Left ventricle myocardium inferior (tissue), 1 donor: ENCODE measurements around the gene TC2N. TPM values are rescaled to one million over a fixed set of nuclear protein-coding genes. Genes with fewer than 3 reads are reported as not detected.

ENCODE experiments used
- DNase-seq: peaks from one replicate; pipeline ENCODE4 v3.0.0-alpha.2; 2020
- H3K27ac ChIP-seq: fragments of 200-600 bp; replicated peaks from 2 replicates; pipeline ENCODE4 v1.8.0; 2021
- H3K27me3 ChIP-seq: fragments of 200-600 bp; 2 replicates; pipeline ENCODE4 v1.8.0; 2021; ENCODE audit warnings: low read depth
- H3K36me3 ChIP-seq: fragments of 200-600 bp; 2 replicates; pipeline ENCODE4 v1.8.0; 2021
- H3K4me1 ChIP-seq: fragments of 200-600 bp; 2 replicates; pipeline ENCODE4 v1.8.0; 2021
- H3K4me3 ChIP-seq: fragments of 200-600 bp; 2 replicates; pipeline ENCODE4 v1.8.0; 2021; ENCODE audit warnings: mild to moderate bottlenecking, moderate library complexity
- H3K9me3 ChIP-seq: fragments of 200-600 bp; replicated peaks from 2 replicates; pipeline ENCODE4 v1.8.0; 2021
- CTCF ChIP-seq: fragments of 200-600 bp; IDR thresholded peaks from 2 replicates; pipeline ENCODE4 v1.8.0; 2021; ENCODE audit warnings: antibody characterized with exemption, mild to moderate bottlenecking, borderline replicate concordance
- intact Hi-C: fragments of 100-400 bp; cut with micrococcal nuclease; formaldehyde crosslinking; loops from one replicate; pipeline ENCODE4 v1.11.0; 2022
- total RNA-seq: library from RNA; stranded (reverse); fragmentation: NEBNext Ultra II Directional; extraction: Animal tissue kit (Norgen Biotek cat#: 25700); gene quantifications from one replicate; pipeline ENCODE4 v1.2.1, GENCODE V29; 2021
- donor health status: DM: no; HTN: yes; CAD: no; lungs with severe emphysema.

Gene TC2N
- total RNA-seq, 1 donor from 2014 or later: 4.1 TPM

GRCh38 chr14:91858536-91859275, 8.6 kb downstream of the TC2N start:
- H3K9me3 ChIP-seq: no peaks in the 10 kb centered on the region
- no peak overlapping the region for H3K4me3 ChIP-seq
- peak overlapping the region; percentile 12 for H3K27ac ChIP-seq
- H3K27me3 ChIP-seq: peaks cover 34% of the 10 kb centered on the region
- TF ChIP-seq CTCF: no peak
- H3K4me1 ChIP-seq: peaks cover 8% of the 10 kb centered on the region
- intact Hi-C loops: no loop called here
- no peak for DNase-seq
- no peaks in the 10 kb centered on the region for H3K36me3 ChIP-seq

GRCh38 chr14:91857614-91858013, 9.7 kb downstream of the TC2N start:
- Histone ChIP-seq H3K4me3 (no peak overlapping the region), H3K36me3 (no peaks in the 10 kb centered on the region), H3K9me3 (no peaks in the 10 kb centered on the region), H3K27ac (no peak overlapping the region), H3K4me1 (peaks cover 12% of the 10 kb centered on the region), H3K27me3 (peaks cover 34% of the 10 kb centered on the region)
- no peak for DNase-seq
- intact Hi-C loops: no loop called here
- no peak for TF ChIP-seq CTCF

GRCh38 chr14:91854327-91854934, 12.9 kb downstream of the TC2N start:
- Histone ChIP-seq H3K4me1 (peaks cover 12% of the 10 kb centered on the region), H3K27me3 (peaks cover 22% of the 10 kb centered on the region), H3K9me3 (no peaks in the 10 kb centered on the region), H3K36me3 (no peaks in the 10 kb centered on the region), H3K4me3 (no peak overlapping the region), H3K27ac (peak overlapping the region; percentile 64)
- TF ChIP-seq CTCF: no peak
- no peak for DNase-seq
- intact Hi-C loops: no loop called here

GRCh38 chr14:91851563-91851962, 15.8 kb downstream of the TC2N start:
- peaks cover 7% of the 10 kb centered on the region for H3K27me3 ChIP-seq
- DNase-seq: no peak
- no peak for TF ChIP-seq CTCF

GRCh38 chr14:91848504-91849001, 18.8 kb downstream of the TC2N start:
- no peak for DNase-seq
- H3K4me1 ChIP-seq: peaks cover 4% of the 10 kb centered on the region
- H3K36me3 ChIP-seq: no peaks in the 10 kb centered on the region
- H3K27me3 ChIP-seq: peaks cover 12% of the 10 kb centered on the region
- H3K4me3 ChIP-seq: no peak overlapping the region
- no peak for TF ChIP-seq CTCF
- intact Hi-C loops: no loop called here
- H3K9me3 ChIP-seq: no peaks in the 10 kb centered on the region
- no peak overlapping the region for H3K27ac ChIP-seq

More at GRCh38 chr14:91851563-91851962, 15.8 kb downstream of the TC2N start:
- Histone ChIP-seq H3K4me1 (peaks cover 12% of the 10 kb centered on the region), H3K27ac (no peak overlapping the region), H3K36me3 (no peaks in the 10 kb centered on the region), H3K4me3 (no peak overlapping the region), H3K9me3 (no peaks in the 10 kb centered on the region)
- intact Hi-C loops: no loop called here
